Gastrocnemius medialis (tissue), 4 donors: ENCODE results near the gene ZMYND8.

Experiments used
- CTCF ChIP-seq, 5 experiments: fragments of 450-650 bp in 3 of 5; fragments of 200-600 bp in 2 of 5; sonication (generic) in 2 of 5; IDR thresholded peaks in 4 of 5; conservative IDR thresholded peaks in 1 of 5; 1 replicate in 4 of 5; 2 replicates in 1 of 5; pipeline ENCODE4 v1.5.1; 2016 to 2019; ENCODE audit warnings: antibody characterized with exemption in 5 of 5, mild to moderate bottlenecking in 3 of 5, moderate library complexity in 3 of 5
- POLR2A ChIP-seq, 2 donors: fragments of 450-650 bp; IDR thresholded peaks; one replicate each; pipeline ENCODE4 v1.6.1; 2017; ENCODE audit warnings: antibody characterized with exemption in 2 of 2, mild to moderate bottlenecking in 2 of 2, moderate library complexity in 2 of 2

GRCh38 chr20:47354714-47355488, 1.6 kb downstream of the ZMYND8 start:
- TF ChIP-seq CTCF (IDR thresholded peaks at IDR 0.05 in 4 of 5, conservative IDR thresholded peaks at IDR 0.05 in 1 of 5) (no peak), POLR2A (IDR thresholded peaks at IDR 0.05) (no peak)
